Measurements from ENCODE around the gene MED8.
"Not testable (repeated sequence)": the region's sequence is repeated elsewhere in the genome, so short reads cannot be mapped to it uniquely, and the experiment has no call there.

Gene MED8

DNA sequence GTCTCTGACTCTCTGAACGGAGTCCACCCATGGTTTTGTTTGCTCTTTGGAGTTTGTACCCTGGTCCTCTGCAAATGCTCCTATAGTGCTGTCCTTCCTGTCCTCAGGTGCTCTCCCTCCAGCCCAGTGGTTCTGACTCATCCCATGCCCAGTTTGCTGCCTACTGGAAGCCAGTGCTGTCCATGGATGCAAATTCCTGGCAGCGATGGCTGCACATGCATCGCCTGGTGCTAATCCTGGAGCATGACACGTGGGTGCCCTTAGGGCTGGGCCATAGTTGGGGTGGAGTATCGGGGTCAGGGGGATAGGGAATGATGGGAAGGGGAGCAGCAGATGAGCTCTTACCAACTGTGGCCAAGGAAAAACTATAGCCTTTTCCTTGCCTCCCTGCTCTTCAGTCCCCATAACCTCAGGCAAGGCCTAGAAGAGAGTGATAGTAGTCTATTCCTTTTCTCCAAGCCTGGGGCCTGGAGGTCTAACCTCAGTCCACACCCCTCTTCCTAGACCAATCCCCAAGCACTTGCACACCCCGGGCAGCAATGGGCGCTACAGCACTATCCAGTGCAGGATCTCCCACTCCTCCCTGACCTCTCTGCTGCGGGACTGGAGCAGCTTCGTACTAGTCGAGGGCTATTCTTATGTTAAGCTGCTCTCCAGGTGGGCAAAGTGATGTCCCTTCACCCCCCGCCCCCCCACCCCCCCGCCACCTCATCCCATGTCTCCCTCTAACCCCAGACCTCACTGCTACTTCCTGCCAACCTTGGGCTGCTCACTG lies 32.6 kb upstream of the MED8 start:
- DNase-seq, result no peak

DNA sequence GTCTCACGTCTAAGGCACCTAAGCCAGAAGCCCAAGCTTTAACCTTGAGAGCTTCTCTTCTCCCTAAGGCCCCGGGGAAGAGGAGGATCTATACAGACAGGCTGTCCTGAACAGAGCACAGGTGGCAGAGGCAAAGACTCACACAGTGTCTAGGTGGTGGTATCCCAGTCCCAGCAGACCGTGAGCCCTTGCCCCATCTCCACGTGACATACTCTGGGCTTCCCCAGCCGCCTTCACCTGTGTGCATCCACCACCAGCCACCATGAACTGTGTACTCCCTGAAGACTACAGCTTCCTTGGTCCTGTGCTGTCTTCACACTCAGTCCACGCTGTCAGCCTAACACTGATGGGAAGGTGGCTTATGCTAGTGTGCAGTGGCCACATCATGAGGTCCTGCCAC lies 31.8 kb upstream of the MED8 start:
- no peak for DNase-seq

DNA sequence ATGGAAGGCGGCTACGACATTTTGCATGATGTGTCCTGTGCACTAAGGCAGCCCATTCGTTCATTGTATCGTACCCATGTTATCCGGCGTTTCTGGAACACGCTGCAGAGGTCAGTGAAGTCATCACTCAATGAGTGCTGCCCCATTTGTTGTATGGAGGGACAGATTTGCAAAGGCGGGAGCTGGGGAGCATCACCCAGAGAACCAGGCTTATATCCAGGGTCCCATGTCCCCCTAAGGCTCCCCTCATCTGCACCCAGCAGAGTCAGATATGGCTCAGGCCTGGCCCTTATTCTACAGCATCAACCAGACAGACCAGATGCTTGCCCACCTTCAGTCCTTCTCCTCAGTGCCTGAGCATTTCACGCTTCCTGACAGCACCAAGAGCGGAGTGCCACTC lies 31.3 kb upstream of the MED8 start:
- no peak for DNase-seq

DNA sequence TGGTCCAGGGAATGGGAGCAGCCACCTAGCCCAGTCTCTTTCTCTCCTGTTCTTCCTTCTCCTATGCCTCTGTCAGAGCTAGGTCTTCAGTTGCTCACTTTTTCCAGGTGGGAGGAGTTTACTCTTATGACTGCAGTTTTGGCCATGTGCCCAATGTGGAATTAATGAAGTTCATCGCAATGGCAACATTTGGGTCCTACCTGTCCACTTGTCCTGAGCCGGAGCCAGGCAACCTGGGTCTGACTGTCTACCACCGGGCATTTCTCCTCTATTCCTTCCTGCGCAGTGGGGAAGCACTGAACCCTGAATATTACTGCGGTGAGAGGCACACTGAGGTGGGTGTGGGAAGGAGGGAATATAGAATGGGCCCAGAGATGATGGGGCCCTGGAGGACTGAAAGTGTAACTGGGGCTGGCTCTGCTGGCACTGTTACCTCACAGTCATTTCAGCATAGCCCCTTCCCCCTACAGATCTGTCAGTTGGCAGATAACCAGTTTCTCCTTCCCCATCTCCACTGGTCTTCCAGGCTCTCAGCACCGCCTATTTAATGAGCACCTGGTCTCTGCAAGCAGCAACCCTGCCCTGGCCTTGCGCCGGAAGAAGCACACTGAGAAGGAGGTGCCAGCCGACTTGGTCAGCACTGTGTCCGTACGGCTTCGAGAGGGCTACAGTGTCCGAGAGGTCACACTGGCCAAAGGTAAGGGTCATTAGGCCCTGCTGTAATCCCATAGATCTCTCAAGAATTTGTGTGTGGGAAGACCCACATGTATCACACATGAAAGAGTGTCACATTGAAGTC lies 30.2 kb upstream of the MED8 start:
- no peak for DNase-seq

DNA sequence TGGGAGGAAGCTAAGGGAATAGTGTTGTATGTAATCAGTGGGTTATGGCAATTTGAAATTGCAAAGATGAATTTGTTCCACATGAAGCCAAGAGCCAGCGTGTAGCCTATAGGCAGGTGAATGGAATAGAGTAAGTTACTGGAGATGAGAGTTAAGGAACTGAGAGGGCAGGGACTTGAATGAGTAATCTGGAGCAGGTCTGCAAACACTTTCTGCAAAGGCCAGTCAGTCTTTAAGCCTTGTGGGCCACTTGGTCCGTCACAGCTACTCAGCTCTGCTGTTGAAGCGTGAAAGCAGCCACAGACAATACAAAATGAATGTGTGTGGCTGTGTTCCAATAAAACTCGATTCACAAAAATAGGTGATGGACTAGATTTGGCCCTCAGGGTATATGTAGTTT lies 29.3 kb upstream of the MED8 start:
- DNase-seq, result no peak

DNA sequence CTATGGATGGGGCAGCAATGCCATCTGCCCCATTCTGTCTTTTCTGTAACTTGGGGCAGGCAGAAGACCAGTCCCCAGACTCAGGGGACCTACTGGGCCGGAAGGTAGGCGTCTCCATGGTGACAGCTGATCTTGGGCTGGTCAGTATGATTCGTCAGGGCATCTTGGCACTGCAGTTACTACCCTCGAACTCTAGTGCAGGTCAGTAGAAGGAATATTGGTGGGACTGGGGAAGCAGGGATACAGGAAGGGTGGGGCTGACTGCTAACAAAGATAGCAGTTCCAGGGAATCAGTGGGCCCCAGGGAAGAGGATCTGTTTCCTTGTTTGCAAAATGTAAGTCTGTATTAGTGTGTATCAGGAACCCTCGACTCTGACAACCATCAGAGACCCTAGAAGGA lies 26.3 kb upstream of the MED8 start:
- no peak for DNase-seq

DNA sequence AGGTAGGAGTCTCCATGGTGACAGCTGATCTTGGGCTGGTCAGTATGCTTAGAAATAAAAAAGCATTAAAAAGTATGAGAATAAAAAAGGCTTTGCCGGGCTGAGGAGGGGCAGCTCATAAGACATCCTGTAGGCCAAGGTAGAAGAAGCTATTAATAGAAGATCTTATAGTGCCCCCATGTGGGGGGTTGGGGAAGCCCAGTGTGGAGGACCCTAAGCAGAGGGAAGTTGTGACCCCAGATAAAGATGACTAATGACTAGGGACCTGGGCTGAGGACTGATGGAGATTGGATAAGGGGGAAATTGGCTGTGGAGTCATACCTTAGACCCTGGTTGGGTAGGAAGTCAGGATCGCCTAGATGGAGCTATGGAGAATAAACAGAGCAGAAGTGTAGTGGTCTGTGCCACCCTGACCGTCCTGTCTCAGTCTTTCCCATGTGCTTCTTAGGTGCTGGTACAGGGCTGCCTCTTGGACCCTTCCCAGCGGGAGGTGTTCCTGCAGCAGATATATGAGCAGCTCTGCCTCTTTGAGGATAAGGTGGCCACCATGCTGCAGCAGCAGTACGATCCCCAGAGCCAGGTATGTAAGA lies 25.1 kb upstream of the MED8 start:
- DNase-seq, result no peak

DNA sequence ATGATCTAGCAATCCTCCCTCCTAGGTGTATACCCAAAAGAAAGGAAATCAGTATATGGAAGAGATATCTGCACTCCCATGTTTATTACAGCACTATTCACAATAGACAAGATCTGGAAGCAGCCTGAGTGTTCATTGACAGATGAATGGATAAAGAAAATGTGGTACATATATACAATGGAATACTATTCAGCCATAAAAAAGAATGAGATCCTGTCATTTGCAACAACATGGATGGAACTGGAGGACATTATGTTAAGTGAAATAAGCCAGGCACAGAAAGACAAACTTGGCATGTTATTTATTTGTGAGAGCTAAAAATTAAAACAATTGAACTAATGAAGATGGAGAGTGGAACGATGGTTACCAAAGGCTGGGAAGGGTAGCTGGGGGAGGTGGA lies 23.8 kb upstream of the MED8 start:
- DNase-seq, result not testable (repeated sequence)

DNA sequence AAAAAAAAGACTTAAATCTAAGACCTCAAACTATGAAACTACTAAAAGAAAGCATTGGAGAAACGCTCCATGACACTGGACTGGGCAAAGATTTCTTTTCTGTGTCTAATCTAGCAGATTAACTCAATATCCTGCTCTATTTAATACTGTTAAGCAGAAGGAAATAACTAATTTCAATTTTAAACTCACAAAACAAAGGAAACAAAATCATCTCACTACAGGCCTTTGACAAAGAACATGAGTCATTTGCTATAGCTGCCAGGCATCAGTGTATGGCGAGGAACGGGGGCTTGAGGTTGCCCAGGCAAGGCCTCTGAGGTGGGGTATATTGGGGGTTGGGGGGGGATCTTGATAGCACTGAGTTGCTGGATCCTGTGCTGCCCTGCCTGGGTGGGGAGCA lies 21.0 kb upstream of the MED8 start:
- no peak for DNase-seq

DNA sequence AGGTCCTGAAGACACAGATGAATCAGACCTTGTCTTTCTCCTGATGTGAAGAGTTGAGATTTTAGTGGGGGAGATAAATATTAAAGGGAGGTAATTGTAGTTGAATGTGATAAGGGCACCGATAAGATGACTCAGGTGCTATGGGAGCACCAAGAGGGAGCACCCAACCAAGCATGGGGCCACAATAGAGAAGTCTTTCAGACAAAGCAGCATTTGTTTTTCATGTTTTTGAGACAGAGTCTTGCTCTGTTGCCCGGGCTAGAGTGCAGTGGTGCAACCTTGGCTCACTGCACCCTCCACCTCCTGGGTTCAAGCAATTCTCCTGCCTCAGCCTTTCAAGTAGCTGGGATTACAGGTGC lies 16.3 kb upstream of the MED8 start:
- DNase-seq, result no peak

DNA sequence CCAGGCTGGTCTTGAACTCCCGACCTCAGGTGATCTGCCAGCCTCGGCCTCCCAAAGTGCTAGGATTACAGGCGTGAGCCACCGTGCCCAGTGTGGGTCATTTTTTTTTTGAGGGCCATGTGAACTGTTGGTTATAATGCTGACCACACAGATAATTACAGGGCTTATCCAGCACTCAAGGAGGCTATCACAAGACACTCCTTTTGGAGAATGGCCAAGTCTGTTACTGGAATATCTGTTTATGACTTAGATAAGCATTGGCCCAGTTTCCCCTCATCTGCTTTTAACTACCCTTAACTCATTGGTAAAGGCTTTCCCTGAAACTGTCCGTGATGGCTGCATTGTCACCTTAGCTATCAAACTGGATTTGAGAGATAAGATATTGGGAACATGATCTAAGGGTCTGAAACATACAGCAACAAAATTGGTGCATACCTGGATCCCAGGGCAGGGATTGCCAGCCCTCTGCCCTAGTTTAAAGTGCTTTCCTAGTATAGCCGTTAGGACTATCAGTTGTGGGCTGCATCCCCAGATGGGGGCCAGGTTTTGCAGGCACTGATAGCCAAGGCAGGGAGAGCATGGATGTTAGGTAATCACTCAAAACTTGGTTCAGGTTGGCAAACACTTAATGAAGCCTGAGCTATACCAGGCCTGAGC lies 15.7 kb upstream of the MED8 start:
- no peak for DNase-seq

DNA sequence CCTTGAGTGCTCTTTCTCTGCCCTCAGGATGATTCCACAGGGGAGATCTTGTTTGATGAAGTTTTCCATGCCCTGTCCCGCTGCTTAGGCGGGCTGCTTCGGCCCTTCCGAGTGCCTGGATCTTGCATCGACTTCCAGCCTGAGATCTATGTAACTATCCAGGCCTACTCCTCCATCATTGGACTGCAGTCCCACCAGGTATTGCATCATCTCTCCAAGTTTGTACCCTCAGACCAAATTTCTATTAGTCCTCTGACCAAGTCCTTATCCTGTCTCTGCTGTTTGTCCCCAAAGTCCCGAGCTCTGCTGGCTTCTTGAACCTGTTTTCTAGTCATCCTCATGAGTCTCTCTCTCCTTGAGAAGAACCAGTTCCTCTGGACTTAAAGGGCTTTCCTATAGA lies 14.8 kb upstream of the MED8 start:
- DNase-seq, result no peak

DNA sequence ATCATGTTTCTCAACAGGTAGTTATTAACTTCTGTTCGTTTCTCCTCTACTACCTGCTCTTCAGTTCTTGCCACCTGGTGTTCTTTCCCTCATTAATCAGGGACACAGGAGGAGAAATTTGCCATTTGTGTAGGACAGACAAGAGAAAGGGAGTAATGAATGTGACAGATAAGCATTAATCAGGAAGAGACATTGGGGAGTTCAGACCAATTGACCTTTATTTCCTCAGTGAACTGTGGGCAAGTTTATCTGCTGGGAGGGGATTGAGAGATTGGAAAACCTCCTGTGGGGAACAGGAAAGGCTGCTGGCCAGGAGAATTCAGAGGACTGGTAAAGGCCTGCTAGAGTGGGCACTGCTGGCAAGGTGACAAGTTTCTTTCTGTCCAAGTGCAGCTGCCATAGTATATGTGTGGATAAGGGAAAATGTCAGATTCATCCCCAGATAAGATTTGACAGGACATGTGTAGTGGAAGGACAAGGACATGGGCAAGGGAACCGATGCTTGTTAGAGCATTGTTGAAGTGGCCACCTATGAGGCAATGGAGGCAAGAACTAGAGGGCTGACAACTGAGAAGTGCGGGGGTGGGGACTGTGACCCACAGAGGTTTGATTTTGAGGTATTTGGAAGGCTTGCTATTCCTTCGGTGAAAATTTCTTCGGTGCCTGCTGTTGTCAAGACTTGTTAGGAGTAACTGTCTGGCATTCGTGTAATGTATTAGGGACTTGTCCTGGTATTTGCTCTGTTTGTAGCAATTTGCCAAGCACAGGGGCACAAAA lies 12.7 kb upstream of the MED8 start:
- DNase-seq, result no peak

DNA sequence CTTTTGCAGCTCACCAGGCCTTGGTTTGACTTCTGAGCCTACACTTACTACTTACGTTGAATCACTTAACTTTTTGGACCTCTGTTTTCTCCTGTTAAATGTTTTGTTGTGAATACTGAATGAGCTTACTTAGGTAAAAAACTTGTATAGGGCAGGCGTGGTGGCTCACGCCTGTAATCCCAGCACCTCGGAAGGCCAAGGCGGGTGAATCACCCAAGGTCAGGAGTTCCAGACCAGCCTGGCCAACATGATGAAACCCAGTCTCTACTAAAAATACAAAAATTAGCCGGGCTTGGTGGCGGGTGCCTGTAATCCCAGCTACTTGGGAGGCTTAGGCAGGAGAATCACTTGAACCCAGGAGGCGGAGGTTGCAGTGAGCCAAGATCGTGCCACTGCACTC lies 10.8 kb upstream of the MED8 start:
- DNase-seq, result not testable (repeated sequence)

DNA sequence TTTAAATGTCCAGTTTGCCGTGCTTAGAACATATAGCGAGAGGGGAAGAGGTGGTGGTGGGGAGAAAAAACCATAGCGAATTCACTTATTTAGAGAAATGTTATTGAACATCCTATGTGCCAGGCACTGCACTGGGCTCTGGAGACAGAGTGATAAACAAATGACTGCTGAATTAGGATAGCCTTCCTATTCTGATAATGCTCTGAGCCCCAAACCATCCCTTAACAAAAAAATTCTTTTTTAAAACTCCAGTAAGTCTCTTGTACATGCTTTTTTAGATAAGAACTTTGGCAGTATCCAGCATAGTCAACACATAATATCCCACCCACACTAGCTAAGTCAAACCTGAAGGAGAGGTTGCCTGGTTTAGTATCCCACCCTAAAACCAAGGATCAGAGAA lies 8.6 kb upstream of the MED8 start:
- DNase-seq, result no peak

DNA sequence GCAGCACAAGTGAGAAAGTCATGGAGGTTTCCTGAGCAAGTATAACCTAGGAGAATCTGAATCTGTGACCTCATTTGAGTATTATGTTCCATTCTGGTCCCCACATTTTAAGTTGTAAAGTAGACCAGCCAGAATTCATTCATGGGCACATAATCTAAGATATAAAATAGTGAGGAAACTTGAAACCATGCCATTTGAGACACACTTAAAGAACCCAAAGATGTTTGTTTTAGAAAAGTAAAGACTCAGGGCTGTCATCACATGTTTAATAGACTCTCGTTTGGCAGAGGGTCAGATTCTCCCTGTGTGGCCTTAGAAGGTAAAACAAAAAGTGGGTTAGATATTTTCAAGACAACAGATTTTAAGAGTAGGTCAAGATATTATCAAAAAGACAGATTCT lies 6.5 kb upstream of the MED8 start:
- no peak for DNase-seq

DNA sequence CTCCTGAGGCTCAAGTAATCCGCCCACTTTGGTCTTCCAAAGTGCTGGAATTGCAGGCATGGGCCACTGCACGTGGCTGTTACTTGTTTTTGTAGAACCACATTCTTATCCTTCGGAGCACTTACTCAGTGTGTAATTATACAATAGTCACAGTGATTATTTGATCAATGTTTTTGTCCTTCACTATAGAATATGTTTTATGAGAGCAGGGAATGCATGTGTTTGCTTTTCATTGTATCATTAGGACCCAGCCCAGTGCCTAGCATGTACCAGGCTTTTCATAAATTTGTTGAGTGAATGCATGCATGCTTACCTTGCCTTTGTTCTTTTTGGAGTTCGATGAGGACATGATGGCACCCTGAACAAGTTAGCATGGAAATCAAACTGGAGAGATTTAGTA lies 5.9 kb upstream of the MED8 start:
- no peak for DNase-seq

DNA sequence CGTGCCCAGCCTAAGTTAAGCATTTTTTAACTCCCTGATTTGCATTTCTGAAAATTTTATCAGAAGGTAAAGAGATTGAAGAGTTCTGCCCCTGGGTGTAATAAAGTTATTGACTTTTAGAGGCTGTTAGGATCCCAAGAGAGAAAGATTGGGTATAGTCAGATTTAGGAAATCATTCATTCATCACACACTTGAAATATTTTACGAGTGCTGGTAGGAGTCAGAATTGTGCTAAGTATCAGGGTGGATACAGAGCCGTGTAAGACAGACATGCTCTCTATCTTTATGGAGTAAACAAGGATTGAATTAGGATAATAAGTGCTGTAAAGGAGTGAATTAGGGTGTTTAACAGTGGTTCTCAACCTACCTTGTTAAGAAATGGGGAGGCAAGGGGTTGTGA lies 3.1 kb upstream of the MED8 start:
- no peak for DNase-seq

DNA sequence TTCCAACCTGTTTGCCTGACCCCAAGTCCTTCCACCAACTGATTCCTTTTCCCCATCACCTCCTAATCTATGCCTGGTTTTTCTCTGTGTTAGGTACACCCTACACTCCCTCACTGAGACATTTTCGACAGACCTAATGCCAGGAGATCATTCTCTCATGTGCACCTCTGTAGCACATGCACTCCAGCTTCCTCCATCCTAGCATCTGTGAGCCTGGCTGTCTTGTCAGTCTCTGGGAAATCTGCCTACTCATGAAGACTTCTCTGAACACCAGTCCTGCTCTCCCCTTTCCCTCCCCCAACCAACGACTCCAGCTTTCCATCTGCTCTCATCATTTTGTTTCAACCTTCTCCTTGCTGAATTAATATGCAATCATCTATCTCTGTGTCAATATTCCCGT lies 987 bp downstream of the MED8 start:
- DNase-seq, result no peak

DNA sequence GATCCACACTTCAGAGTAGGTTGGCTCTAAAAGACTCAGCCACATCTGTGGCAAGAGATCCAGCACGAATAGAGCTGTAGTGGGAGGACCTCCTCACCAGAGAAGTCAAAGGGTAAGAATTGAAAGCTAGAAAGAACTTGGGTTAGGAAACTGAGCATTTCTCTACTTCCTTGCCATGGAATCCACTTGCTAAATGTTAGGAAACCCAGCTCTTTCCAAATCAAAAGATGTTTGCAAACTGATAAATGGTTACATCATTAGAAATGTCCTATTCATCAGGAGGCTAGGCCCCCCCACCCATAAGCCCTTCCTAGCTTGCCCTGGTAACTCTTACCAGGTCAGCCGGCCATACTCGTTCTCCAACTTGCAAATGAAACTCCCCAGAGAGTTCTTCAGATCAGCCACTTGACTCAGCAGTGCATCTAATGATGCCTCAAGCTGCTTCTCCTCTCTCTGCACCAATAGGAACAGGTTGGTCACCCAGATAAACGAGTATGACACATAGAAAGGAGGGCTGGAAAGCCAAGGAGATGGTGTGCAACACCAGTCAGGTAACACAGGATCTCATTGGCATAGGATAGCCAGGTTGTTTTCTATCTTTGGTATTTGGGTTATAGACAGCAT lies 1.5 kb downstream of the MED8 start:
- no peak for DNase-seq

DNA sequence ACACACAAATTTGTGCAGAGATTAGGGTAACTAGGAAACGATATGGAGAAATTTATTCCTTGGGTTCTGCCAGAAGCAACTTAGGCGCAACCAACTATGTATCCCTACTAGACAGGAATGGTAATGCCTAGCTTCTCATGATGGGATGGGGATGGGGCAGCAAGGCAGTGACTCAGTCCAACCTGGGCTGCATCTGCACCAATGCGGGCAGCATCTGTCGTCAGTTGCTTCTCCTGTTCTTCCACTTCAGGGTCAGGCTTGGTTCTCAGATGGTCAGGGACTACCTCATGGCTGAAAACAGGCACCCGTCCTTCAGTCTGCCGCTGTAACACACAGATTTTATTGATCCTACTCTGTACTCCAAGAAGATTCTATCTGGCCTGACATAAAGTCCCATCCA lies 2.9 kb downstream of the MED8 start:
- no peak for DNase-seq

DNA sequence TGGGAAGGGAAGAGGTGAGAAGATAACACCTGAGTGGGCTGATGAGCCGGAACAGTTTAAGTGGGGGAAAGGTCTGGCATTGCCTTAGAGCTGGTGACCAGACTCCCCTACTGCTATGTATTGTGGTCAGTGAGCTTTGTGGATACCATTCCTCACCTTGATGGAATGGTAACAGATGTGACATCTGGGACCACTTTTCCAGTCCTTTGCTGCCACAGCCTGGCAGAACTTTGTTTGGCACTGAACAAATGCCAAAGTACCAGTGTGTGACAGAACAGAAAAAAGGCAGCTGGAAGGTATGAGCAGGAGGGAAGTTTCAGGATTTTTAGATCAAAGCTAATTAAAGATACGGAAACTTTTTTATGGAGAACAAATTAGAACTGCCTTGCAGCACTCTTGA lies 6.2 kb downstream of the MED8 start:
- DNase-seq, result no peak
